ENCODE measurements around the gene KPNA6.
"Not testable (repeated sequence)": the region's sequence is repeated elsewhere in the genome, so short reads cannot be mapped to it uniquely, and the experiment has no call there.

Gene KPNA6

GRCh38 chr1:32142446-32143301 lies 34.8 kb downstream of the KPNA6 start:
- no peak for DNase-seq (ENCODE audit: low spot score)

DNA sequence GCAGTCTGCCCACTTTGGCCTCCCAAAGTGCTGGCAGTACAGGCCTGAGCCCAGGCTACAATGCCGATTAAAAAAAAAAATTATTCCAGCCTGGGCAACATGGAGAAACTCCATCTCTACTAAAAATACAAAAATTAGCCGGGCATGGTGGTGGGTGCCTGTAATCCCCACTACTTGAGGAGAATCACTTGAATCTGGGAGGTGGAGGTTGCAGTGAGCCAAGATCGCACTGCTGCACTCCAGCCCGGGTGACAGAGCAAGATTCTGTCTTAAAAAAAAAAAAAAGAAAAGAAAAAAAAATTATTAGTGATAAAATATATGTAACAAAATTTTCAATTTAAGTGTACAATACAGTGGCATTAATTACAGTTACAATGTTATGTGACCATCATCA lies 35.4 kb downstream of the KPNA6 start:
- DNase-seq (ENCODE audit: low spot score): not testable (repeated sequence)

DNA sequence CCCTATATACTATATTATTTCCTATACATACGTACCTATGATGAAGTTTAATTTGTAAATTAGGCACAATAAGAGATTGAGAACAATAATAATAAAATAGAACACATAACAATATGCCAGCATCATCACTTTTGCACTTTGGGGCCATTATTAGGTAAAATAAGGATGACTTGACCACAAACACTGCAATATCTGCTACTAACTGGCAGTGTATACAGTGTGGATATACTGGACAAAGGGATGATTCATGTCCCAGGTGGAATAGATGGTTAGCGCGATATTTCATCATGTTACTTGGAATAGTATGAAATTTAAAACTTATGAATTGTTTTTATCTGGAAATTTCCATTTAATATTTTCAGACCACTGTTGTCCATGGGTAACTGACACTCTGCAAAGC lies 36.2 kb downstream of the KPNA6 start:
- DNase-seq (ENCODE audit: low spot score): no peak

- not testable (repeated sequence) for DNase-seq (ENCODE audit: low spot score)
Observed at GRCh38 chr1:32147799-32148198, 39.9 kb downstream of the KPNA6 start.

GRCh38 chr1:32150847-32151246 lies 43.0 kb downstream of the KPNA6 start:
- no peak for DNase-seq (ENCODE audit: low spot score)

DNA sequence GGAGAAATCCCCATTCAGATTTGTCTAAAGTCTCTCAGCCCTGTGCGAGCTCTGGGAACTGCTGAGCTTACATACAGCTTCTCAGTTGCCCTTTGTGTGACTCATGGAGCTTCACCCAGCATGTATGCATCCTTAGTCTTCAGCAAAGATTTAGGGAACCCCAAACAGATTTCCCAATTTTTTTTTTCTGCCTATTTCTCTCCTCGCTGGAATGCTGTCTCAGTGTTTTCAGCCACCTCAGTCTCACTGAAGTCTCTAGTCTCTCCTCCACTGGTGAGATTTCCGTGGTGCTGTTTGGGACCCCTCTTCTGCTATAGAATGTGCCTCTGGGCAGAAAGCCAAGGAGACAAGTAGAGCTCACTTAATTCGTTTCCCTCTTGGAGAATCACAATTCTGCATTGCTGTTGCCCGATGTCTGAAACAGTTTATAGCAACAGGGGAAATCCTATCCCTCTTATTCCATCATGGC lies 43.5 kb downstream of the KPNA6 start:
- no peak for DNase-seq (ENCODE audit: low spot score)

DNA sequence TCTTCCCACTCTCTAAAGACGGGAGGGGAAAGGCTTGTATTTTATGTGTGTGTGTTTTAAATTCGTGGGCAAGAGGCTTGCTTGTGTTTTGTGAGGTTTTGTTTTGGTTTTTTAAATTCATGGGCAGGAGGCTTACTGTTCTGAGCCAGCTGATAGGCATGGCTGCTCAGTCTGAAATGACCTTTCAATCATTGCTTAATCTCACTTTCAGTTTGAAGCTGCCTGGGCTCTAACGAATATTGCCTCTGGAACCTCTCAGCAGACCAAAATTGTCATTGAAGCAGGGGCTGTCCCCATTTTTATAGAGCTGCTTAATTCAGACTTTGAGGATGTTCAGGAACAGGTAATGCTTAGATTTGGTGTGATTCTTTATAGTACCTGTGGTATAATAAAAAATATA lies 51.3 kb downstream of the KPNA6 start:
- no peak for DNase-seq (ENCODE audit: low spot score)

DNA sequence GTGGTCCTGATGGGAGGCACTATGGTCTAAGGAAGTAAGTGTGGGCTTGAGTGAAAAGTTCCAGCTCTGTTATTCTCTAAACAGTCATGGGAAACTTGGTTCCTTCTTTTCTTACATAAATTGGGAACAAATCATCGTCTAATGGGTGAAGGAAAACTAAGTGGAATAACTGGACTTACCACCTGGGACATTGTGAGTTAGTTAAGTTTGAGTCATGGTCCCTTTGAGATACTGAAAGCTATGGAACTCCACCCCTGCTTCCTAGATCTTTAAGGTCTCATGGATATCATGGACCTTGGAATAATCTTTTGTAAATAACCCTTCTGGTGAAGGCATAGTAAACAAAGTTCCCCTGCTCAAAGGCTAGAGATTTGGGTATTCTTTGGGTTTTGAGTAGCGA lies 55.5 kb downstream of the KPNA6 start:
- no peak for DNase-seq (ENCODE audit: low spot score)

DNA sequence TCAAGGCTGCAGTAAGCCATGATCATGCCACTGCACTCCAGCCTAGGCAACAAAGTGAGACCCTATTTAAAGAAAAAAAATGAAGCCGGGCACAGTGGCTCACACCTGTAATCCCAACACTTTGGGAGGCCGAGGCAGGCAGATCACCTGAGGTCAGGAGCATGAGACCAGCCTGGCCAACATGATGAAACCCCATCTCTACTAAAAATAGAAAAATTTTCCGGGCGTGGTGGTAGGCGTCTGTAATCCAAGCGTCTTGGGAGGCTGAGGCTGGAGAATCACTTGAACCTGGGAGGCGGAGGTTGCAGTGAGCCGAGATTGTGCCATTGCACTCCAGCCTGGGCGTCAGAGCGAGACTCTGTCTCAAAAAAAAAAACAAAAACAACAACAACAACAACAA lies 57.8 kb downstream of the KPNA6 start:
- not testable (repeated sequence) for DNase-seq (ENCODE audit: low spot score)

- DNase-seq (ENCODE audit: low spot score): no peak
Observed at GRCh38 chr1:32170991-32171390, 63.1 kb downstream of the KPNA6 start.

- no peak for DNase-seq (ENCODE audit: low spot score)
Observed at GRCh38 chr1:32172621-32173245, 64.9 kb downstream of the KPNA6 start.

GRCh38 chr1:32178380-32179192 lies 70.7 kb downstream of the KPNA6 start:
- no peak for DNase-seq (ENCODE audit: low spot score)

GRCh38 chr1:32179193-32179442 lies 71.3 kb downstream of the KPNA6 start:
- DNase-seq (ENCODE audit: low spot score): peak; percentile 18

DNA sequence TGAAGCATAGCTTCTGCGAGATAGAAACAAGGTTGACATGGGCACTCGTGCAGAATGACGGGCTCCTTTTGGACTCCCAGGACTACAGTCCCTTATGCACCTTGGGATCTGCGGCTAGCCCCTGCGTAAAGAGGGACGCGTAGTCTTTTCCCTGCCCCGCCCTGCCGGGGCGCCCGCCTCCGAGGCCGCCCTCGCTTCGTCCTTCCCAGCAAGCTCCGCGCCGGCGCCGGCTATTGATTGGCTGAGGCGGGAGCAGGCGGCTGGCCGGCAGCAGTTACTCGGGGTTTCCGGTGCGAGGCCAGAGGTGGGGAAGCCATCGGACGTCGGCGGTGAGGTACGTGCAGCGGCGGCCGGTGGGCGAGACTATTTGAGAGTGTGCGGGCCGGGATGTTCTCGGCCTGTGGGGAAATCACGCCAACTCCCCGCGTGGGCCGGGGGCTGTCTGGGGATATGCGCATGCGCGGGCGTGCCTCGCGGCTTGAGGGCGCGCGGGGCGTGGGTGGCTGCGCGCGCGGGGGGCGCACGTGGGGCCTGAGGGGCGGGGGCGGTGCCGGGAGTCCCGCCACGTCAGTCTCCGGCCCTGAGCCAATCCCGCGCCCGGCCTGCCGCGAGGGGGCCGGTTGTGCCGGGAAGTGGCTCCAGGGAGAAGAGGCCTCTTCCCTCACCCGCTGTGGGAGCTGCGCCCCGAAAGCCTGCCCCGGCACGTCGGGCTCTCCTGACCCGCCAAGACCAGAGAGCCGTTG lies 71.8 kb downstream of the KPNA6 start, which contains the start of gene TXLNA:
TSS of gene TXLNA (plus strand) at position 233 of the 743 bp plus-strand sequence. CDS start 671 bp downstream, outside the sequence.
- DNase-seq (ENCODE audit: low spot score): peak; percentile 97

- DNase-seq (ENCODE audit: low spot score): peak; percentile 51
Observed at GRCh38 chr1:32180186-32181060, 72.6 kb downstream of the KPNA6 start.

- no peak for DNase-seq (ENCODE audit: low spot score)
Observed at GRCh38 chr1:32181065-32181464, 73.2 kb downstream of the KPNA6 start.

GRCh38 chr1:32181563-32181962 lies 73.7 kb downstream of the KPNA6 start:
- no peak for DNase-seq (ENCODE audit: low spot score)

- no peak for DNase-seq (ENCODE audit: low spot score)
Observed at GRCh38 chr1:32182060-32182459, 74.2 kb downstream of the KPNA6 start.

- DNase-seq (ENCODE audit: low spot score): no peak
Observed at GRCh38 chr1:32184650-32185049, 76.8 kb downstream of the KPNA6 start.

DNA sequence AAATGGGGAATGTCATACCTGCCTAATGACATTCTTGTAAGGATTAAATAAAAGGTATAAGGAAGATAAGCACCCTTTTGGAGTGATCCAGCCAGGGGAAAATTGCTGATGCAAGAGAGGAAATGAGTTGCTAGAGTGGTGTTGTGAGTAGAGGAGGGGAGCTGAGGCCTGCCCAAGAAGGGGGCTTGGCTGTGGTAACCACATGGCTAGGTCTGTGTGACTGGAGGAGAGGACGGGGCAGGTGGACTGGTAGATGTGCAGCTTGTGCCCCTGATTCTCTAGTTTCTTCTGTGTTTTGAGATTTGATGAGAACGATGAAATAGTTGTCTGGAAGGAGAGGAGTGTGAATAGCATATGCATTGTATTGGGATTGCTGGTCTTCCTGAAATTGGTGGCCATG lies 78.2 kb downstream of the KPNA6 start:
- DNase-seq (ENCODE audit: low spot score): no peak

DNA sequence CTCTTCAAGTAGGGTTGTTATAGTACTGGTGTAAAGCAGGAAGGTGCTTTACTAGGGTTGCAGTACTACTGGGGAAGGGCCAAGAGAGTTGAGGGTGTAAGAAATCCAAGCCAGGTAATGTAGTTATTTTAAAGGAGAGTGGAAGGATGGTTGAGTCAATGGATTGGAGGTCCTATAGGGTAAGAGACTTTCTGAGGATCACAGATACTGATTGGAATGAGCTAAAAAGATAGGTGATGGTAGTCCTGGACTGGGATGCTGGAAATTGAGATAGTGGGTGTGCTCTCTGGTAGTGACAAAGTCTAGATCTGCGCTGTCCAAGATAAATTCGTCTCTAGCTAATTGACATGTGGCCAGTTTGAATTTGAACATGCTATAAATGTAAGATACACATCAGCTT lies 78.6 kb downstream of the KPNA6 start:
- no peak for DNase-seq (ENCODE audit: low spot score)

Measured in germinal center (tissue), 1 donor.